NCI-H1930 (cell line): ENCODE data around the gene CYTH1.
A peak's percentile ranks its signal among the peaks of the same experiment; 100 is the strongest.

Experiments used
- DNase-seq, 2 experiments: peaks; one replicate each; lab custom pipeline; 2025; lab: John Stamatoyannopoulos, UW

The CYTH1 gene

DNA sequence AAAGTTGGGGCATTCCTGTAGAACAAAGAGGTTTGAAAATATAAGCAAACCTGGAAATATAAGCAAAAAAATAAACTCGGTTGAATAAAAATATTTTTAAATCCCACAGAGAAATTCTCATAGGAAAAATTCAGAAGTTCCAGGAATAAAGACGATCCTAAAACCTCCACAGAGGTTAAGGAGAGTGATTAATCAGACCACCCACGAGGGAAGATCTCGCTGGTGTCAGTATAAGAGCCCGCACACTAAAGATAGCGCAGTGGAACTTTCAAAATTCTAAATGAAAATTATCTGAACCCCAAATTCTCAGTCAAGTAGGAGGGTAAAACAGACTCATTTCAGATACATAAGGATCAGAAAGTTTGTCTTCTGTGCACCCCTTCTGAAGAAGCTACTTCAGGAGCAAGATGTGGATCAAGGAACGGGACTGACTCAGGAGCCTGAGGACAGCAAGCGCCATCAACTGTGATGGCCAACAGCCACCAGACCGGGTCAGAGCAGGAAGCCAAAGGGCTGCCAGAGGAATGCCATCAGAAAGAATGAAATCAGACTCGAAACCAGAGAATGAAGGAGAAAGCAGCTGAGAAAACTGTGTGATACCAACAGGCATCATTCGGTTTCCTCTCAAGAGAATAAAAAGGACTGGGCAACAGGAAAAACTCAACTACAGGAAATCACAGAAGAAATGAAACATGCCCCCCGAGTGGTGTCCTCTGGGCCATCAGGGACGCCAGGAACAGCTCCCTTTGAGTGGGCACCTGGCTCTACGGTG, 66.9 kb downstream of the CYTH1 start:
- DNase-seq, result no peak

DNA sequence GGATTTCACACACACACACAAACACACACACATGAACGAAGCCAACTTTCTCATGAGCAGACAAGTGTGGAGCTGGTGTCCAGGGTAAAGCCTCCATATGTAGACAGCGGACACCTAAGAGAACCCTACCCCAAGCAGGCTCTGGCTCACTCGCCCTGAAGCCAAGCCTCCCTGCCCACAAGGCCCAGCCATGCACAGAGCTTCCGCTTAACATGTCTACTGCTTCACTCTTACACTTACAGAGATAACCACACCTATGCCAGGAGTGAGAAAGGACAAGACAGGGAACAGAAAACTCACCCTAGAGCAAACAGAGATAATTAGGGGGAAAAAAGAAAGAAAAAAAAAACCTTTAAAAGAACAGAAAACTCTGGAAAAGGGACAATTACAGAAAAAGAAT, 67.5 kb downstream of the CYTH1 start:
- no peak for DNase-seq

DNA sequence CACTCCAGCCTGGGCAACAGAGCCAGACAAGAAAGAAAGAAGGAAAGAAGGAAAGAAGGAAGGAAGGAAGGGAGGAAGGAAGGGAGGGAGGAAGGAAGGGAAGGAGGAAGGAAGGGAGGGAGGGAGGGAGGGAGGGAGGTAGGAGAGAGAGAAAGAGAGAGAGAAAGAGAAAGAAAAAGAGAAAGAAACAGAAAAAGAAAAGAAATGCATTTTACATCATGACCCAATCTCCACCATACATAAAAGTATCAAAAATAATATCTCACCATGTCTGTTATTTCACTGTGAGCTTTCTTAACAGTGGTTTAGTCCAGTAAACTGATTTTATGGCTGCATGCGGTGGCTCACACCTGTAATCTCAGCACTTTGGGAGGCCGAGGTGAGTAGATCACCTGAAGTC, 70.0 kb downstream of the CYTH1 start:
- no peak for DNase-seq

DNA sequence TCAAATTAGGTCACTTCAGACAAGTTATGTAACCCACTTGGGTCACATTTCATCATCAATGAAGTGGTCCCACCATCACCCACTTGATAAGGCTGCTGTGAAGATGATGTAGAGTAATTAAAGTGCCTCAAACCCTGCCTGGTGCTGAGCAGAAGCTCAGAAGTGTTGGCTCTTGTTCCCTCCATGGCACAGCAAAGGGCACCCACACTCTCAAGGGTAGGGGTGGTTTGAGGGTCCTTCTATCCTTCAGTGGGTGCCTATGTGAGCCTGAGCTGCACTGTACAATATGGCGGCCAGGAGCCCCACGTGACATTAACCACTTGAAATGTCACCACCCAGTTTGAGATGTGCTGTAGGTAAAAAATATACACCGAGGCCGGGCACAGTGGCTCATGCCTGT, 71.5 kb downstream of the CYTH1 start:
- DNase-seq, result no peak

DNA sequence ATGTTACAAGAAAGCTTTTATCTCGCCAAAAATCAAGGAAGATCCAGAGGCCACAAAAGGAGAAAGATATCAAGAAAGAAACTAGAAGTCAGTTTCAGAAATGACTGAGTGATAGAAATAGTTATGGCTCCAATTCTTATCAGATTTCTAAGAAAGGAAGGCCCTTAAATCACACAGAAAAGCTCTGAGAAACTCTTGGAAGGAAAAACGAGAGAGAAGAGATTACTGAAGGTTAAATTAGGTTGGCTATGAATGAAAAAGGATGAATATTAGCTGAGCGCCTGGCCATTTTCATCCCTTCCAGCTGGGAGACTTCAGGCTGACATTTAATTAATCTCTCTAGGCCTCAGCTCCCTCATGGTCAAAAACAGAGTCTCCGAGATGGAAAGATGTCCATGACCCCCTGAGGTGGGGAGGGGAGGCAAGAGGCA, 72.3 kb downstream of the CYTH1 start:
- DNase-seq, result no peak

DNA sequence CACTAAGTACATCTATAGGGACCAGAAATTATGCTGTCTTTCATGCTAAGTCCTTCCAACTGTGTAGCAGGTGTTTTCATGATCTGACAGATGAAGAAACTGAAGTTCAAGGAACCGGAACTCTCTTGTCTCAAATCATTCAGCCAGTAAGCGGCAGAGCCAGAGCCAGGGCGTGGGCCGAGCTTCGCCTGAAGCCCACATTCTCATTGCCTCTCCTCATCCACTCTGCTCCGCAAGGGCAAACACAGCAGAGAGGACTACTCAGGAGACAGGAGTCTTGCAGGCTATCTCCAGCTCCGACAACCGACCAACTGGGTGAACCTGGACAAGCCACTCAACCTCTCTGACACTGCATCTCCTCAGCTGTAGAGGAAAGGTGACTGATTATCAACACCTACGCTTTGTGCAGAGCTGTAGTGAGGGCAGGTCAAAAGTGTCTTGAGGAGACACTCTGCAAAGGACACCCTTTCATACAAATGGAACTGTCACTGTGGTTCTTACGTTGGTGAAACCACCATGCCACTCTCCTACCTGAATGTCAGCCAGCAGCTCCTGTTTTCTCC, 72.9 kb downstream of the CYTH1 start:
- DNase-seq, result no peak

DNA sequence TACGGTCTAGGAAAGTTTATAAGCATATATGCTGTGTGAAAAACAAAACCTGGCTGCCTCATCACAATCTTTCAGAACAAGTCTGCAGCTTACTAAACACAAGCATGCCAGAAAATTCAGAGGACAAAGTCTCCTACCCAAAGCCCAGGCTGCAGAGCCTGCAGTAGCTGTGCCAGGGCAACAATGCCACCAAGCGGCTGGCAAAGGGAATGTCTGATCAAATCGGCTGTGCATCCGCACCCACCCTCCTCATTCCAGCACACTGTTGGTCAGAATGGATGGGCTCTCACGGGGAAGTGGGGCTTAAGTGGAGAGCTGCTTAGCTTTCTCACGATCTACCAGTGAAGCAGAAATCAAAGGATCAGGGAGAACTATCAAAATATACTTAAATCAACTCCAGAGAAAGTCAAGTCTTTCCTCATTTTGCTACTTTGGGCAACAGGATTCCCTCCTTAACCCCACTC, 73.5 kb downstream of the CYTH1 start:
- peak; percentile 35 to 53 for DNase-seq

DNA sequence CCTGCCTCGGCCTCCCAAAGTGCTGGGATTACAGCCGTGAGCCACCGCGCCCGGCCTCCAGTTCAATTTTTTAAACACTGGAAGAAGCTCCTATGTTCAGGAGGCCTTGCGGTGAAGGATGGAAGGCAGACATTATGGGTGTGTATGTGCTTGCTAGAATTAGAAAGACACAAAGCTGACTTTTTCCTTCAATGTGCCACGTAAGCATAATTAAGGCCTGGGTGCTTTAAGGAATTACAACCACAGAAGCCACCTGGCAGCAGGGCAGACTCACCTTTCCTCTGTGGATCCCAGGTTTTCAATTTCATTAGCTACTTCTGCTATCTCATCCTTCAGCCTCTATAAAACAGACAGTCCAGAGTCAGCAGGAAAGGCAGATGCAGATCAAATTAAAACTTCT, 74.2 kb downstream of the CYTH1 start:
- DNase-seq, result no peak

DNA sequence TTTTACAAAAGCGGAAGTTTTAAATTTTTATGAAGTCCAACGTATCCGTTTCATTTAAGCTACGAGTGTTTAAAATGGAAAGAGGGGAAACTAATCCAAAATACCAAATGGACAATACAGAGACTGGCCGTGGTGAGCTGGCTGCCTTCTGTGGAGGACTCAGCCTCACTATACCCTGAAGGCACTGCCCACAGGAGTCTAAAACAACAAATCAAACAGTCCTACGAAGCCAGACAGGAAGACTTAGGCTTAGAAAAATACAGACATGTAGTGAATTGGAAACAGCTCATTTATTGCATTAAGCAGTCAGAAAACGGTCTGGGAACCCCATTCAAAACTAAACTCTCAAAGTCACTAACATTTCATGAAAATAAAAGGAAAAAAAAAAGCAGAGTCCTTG, 75.1 kb downstream of the CYTH1 start:
- DNase-seq, result no peak

DNA sequence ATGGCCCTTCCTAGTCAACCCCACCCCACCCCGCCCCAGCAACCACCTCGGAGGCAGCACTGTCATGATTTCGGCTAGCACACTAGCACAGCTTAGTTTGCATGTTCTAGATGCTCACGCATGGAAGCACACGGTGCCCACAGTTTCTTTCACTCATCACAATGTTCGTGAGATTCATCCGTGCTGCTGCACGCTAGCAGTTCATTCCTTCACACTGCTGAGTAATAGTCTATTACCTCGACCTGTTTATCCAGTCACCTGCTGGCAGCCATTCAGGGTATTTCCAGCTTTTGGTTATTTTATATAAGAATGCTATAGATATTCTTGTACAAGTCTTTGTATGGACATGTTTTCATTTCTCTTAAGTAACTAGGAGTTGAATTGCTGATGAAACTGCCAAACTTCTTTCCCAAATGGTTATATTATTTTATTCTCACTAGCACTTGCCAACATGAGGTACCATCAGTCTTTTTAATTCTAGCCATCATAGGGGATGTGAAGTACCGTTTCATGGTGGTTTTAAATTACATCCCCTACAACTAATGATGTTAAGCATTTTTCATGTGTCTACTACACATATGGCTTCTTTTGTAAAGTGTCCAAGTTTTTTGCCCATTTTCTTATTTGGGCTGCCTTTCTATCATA, 75.7 kb downstream of the CYTH1 start:
- no peak for DNase-seq

DNA sequence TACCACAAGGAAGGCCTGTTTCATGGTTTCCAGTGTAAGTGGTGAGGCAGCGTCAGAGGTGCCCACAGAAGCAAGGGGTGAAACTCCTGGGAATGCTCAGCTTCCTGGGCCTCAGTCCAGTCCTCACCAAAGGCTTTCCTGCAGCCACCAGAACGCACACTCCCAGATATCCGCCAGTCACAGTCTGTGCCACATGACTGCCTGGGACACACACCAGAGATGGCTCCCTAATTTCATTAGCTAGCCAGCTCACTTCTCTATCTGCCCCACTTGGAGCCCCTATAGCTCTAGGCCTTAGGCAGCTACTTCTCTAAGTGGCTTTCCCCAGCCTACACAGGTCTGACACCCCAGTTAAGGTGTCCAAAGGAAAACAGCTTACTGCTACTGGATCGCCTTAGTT, 77.0 kb downstream of the CYTH1 start:
- no peak for DNase-seq

DNA sequence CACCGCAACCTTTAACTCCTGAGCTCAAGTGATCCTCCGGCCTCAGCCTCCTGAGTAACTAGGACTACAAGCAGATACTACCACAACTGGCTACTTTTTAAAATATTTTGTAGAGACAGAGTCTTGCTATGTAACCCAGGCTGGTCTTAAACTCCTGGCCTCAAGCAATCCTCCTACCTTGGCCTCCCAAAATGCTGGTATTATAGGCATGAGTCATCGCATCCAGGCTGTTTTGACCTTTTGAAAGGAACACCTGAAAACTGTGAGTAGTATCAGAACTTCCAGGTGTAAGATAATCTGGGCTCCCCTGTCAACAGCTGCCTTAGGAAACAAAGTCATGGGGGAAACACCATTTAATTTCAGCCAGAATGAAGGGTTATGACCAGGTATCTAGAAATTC, 77.5 kb downstream of the CYTH1 start:
- no peak for DNase-seq

DNA sequence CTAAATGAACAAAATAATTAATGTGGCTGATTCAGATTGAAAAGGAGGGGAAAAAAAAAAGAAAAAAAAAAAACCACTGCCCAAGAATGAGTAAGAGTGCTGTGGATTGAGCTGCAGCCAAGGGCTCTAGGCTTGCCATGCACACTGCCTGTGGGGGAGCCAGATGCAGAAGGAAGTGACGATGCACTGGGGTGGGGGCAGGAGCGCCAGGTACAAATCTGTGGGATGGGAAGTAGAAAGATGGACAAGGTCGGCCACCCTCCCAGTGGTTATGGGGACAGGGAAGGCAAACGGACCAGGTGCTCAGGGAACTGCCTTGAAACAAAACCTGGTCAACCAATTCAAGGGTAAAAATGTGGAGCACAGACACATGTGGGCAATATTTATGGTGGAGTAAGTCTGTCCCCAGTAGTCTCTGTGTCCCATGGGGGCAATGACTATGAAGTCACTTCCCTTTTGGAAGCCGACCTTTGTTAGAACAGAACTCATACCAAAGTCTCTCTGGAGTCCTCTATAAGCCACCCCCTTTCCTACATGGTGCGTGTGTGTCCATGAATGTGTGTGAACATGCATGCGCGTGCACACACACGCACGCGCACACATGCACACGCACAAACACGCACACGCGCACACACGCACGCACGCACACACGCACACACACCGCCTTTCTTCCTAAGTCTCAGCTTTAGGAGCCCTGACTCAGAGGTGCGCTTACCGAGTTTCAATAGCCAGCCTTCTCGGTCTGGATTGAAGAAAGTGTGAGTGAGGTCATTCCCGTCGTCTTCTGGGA, 84.3 kb downstream of the CYTH1 start:
- DNase-seq, result no peak

DNA sequence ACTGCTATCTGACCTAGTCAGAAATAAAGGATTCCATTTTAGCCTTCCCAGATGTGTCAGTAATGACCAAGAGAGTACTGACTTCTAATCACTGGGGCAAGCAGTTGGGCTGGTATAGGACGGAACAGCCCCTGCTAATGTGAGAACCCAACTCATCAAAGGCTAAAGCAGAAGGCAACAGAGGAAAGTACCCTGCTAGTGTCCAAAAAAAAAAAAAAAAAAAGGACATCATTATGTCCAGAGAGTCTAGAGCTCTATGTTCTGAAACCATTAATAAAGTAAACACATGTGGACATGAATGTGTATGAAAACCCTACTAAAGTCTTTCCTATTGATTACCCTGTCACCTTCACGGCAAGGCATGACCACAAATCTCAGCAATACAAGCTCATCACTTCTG, 85.0 kb downstream of the CYTH1 start:
- DNase-seq, result no peak

DNA sequence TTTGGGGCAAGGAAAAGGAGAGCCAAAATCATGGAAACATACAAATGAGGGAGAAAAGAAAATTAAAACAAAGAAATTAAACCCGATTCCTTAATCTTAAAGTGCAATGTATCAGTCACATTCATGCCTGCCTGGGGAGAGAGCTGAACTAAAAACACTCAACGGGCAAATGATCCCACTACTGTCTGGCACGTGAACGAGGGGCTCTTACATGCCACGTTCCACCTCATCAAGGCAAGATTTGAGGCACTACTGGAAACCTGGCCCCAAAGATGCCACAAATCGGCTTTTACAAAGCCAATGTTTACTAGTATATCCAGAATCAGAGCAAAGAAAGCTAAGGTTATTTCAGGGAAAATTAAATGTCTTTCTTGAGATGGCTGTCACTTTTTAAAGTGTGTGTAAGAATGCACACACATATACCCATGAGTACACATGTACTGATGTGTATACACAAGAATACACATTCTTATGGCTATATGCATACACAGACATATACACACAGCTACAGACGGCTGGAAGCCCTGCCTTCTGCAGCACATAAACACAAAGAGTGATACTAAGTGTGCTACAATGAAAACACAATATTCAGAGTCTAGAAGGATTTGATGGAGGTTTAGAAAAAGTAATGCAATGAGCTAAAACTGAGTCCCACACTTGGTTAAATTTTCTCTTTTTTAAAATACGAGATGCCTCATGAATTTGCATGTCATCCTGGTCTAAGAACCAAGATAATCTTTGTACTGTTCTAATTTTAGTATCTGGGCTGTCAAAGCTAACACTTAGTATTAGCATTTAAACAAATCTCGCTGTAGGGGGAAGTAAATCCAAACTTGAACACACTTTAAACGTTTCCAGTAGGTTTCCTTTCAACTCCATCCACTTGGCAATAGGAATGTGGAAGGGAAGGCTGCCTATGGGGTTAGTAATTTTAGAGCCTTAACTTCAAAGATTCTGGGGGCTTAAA, 85.8 kb downstream of the CYTH1 start:
- DNase-seq, result no peak

DNA sequence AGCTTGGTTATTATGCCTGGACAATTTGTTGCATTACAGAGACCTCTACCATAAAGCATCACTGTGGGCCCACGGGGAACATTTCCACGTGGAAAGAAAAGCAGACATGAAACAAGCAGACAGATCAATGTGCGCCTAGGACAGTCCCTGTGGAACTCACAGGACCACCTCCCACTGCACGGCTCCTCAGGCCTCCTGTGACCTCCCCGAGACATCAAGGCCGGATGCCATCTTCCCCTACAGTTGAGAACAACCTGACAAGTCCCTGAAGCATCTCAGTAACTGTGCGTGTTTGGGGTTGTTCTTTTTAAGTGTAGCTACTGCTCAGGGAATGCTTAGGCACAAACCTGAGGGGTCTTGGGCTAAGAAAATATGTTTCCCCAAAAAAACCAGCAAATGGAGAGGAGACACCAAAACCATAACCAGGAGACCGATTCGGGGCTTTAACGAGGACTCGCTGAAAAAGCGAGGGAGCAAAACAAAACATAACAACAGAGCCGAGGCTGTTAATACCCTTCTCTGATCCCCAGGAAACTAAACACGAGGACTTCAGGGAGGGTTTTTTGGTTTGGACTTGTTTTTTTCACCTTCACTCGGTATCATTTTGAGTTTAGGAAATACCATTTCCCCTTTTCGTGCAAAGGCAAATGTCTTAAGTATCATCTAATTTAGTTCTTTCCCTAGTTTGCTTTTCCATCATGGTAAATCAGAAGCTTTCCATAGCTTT, 87.1 kb downstream of the CYTH1 start:
- DNase-seq, result no peak

DNA sequence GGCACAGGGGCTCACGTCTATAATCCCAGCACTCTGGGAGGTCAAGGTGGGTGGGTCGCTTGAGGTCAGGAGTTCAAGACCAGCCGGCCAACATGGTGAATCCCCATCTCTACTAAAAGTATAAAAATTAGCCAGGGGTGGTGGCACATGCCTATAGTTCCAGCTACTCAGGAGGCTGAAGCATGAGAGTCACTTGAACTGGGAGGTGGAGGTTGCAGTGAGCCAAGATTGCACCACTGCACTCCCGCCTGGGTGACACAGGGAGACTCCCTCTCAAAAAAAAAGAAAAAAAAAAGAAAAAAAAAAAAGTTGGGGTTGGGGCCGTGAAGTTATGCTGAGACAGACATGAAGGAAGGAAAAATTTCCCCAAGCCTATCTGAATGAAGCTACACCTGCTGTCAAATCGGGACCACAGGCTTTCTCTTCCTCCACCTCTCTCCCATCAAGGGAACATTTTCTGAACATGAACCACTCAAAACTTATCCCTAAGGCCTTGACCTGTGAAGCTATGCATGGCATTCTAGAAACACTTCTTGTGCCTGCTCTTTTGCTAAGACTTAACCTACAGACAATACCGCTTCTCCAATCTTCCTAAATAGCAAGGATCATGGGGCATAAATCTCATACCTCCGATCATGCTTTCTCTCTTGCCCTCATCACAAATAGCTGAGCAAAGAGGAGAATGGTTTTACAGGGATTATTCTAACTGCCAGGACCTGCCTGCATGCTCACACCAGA, 88.6 kb downstream of the CYTH1 start:
- DNase-seq, result no peak

DNA sequence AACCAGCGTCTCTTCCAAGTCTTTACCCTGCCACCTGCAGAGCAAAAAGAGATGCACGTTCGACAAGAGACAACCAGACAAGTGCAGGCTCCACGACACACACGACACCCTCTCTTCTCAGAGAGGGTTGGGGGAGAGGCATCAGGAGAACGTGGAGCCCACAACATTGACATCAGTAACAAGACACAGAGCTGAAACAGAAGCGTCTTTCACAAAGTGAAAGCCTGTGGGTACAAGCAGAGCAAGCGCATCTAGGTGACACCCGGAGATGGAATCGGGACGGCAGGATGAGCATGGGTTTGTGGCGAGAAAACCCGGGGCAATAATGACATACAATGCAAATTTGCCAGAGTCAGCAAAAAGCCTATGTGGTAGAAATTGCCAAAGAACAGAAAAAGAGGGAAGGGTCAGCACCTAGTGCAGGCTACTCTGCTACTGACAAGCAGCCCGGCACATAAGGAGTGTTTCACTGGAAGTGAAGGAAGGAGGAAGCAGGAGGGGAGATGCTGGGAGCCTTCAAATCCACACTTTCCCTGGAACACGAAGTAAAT, 89.5 kb downstream of the CYTH1 start:
- no peak for DNase-seq

DNA sequence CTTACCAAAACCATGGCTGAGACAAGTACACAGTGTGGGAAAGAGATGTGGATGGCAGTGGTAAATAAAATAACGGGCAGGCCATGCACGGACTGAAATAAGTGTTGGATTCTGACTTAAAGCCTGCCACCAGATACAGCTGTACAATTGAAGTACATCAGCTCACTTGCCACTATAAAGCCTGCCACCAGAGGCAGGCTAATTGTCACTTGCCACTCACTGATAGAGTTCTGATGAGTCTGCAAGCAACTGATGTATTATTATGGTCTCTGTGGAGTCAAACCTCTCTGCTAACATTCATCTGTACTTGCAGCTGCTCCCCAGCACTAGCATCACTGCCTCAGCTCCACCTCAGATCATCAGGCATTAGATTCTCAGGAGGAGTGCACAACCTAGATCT, 93.0 kb downstream of the CYTH1 start:
- DNase-seq, result no peak

DNA sequence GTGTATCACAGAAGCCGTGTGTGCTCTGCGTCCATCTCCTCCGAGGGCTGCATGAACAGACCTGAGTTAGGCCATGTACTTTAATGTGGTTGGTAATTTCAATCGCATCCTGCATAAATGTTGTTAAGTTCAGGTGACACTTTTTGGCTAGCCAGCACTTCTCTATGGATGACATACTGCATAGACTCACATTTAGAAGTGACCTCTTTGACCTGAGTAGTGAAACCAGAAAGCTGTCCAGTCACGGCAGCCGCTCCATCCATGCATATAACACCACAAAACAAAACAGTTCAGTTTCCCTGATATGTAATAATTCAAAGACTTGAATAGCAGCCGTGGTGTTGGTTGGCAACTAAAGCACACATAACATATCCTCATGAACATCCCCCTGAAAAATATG, 94.1 kb downstream of the CYTH1 start:
- DNase-seq, result no peak
